NCI-H1092 (cell line): ENCODE data around the gene EIF4G3.
"Not testable (repeated sequence)": the region's sequence is repeated elsewhere in the genome, so short reads cannot be mapped to it uniquely, and the experiment has no call there.

Experiments used
- DNase-seq: peaks from one replicate; lab custom pipeline; 2025; lab: John Stamatoyannopoulos, UW

Gene EIF4G3

GRCh38 chr1:21188235-21188634, 11.5 kb upstream of the EIF4G3 start:
- DNase-seq, result no peak

GRCh38 chr1:21185221-21185731, 8.6 kb upstream of the EIF4G3 start:
- DNase-seq, result no peak

- no peak for DNase-seq
These were observed 7.6 kb upstream of the EIF4G3 start for GRCh38 chr1:21184276-21184675.

DNA sequence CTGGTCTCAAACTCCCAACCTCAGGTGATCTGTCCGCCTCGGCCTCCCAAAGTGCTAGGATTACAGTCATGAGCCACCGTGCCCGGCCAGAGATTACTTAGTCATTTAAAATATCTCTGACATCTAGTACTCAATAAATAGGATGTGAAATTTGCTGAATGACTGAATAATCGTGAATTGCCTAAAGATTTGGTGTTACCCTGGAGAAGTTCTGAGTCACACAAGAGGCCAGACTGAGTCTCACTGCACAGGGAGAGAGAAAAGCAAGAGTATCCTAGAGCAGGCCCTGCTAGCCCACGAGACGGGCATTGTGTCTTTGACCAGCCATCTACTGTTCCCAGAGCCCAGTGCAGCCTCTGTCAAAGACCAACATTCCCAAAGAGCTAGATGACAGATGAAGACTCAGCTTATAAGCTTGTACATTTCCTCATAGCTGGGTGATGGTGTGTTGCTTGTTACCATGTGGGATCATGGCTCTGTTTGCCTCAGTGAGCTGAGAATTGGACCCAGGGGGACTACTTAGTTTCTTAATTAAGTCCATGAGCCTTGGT, 5.6 kb upstream of the EIF4G3 start:
- DNase-seq, result no peak

DNA sequence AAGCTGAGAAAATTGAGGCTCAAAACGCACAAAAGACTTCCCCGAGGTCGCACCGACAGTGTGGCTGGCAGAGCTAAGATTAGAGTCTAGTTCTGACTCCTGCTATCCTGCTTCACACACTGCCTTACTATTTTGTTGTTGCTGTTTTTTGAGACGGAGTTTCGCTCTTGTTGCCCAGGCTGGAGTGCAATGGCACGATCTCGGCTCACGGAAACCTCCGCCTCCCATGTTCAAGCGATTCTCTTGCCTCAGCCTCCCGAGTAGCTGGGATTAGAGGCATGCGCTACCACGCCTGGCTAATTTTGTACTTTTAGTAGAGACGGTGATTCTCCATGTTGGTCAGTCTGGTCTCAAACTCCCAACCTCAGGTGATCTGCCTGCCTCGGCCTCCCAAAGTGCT, 1.6 kb upstream of the EIF4G3 start:
- DNase-seq, result not testable (repeated sequence)

DNA sequence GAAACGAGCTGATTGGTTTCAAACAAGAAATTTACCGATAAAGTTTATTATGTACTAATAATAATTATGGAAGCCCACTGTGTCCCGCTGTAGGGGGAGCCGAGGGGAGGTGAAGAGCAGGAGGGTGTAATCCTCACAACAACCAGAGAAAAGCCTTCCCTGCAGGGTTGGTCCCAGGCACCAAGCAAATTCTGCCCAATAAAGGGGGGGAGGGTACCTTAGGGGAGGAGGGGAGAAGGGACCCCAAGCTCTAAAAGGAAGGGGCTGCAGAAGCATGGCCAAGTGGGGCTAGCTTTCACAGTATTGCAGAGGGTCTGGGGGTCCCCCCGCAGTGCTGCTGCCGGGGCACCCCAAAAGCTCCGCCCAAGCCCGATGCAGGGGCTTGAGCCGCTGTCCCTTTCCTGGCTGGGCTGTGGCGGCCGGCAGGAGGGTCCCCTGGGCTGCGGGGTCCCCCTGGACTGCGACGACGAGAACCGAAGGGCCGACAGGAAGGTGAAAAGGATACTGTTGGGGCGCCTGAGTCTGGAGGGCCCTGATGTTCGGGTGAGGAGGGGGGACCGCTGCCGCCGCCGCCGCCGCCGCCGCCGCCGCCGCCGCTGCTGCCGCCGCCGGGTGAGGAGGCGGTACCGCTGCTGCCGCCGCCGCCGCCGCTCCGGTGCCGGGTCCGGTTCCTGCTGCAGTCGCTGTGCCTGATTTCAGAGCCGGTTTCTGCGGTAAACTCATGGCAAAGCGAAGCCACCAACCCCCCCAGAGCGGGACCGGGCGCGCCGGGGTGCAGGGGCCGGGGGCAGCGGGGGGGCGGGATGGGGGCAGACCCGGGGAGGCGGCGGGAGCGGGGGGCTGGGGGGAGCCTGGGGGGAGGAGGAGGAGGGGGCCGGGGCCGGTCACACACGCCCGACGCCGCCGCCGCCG, 771 bp downstream of the EIF4G3 start:
- DNase-seq, result peak; percentile 35

GRCh38 chr1:21175324-21175669, 1.4 kb downstream of the EIF4G3 start:
- DNase-seq, result no peak

- DNase-seq, result no peak
These were observed 1.9 kb downstream of the EIF4G3 start for GRCh38 chr1:21174654-21175323.

DNA sequence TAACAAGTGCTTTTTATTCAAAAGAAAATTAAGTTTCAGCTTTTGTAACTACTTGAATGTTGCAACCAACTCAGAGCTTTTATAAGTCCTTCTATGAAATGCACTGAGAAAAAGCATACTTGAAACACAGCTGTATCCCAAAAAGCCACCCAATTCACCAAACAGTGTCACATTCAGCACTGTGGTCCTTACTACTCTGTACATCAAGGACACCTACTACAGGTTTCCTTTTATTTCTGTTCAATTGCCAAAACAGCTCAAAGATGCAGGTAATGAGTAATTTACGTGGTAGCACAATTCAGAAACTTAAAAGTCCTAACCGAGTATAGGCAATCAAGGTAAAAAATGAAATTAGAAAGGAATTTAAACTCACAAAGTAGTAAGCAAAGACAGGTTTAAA, 2.5 kb downstream of the EIF4G3 start:
- no peak for DNase-seq

GRCh38 chr1:21173096-21173495, 3.6 kb downstream of the EIF4G3 start:
- DNase-seq, result not testable (repeated sequence)

GRCh38 chr1:21170837-21171236, 5.9 kb downstream of the EIF4G3 start:
- DNase-seq, result not testable (repeated sequence)

GRCh38 chr1:21168444-21168843, 8.3 kb downstream of the EIF4G3 start:
- no peak for DNase-seq

DNA sequence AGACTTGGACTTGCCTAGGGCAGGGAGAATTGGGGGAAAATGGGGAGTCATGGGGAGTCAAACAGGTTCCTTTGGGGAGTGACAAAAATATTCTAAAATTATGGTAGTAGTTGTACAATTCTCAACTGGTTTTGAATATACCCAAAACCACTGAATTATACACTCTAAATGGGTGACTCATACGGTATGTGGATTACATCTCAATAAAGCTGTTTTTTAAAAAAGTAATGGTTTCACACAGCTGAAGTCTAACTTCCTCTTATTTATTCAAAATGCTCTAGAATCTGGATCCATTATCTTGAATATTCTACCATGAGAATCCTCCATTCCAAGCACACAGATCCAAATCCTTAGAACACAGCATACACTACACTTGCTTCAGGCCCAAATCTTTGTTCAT, 11.1 kb downstream of the EIF4G3 start:
- no peak for DNase-seq

DNA sequence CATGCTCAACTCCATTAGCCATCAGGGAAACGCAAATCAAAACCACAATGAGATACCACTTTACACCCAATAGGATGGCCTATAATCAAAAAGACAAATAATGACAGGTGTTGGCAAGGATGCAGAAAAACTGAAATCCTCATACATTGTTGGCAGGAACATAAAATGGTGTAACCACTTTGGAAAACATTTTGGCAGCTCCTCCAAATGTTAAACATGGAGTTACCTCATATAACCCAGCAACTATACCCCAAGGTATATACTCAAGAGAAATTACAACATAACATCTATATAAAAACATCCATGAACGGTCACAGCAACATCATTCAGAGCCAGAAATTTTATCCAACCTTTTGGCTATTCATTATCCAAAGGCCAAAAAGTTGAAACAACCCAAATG, 11.6 kb downstream of the EIF4G3 start:
- DNase-seq, result no peak

GRCh38 chr1:21164266-21164665, 12.4 kb downstream of the EIF4G3 start:
- DNase-seq, result no peak

GRCh38 chr1:21162740-21163464, 13.8 kb downstream of the EIF4G3 start:
- DNase-seq, result no peak

DNA sequence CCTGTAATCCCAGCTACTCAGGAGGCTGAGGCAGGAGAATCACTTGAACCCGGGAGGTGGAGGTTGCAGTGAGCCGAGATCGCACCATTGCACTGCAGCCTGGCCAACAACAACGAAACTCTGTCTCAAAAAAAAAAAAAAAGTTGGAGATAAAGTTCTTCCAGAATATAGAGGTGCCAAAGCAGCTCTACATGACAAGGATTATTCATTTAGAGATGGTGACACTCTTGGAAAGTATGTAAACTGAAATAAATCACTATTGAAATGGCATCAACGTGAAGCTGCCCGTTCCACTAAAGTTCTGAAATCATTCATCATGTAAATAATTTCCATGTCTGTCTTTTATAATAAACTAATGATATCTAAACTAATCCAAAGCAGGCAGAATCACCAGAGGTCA, 14.9 kb downstream of the EIF4G3 start:
- no peak for DNase-seq

DNA sequence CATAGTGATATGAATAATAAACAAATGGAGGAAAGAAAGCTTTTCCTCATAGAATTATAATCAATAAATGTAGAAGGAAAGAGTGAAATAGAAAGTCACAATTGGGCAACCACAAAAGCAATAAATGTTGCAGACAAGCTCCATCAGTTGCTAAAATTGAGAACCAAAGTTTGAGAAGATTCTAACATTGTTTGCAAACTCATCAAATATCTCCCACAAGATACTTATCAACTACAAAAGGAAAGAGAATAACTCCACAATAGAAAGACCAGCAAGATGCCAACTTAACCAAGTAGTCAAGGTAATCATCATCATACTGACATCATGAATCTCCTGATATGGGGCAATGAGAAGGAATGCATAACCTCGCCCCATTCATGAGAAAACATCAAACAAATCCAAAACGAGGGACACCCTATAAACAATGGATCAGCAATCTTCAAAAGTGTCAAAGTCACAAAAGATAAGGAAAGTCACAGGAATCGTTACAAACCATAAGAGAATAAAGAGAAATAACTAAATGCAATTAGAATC, 16.4 kb downstream of the EIF4G3 start:
- DNase-seq, result no peak

DNA sequence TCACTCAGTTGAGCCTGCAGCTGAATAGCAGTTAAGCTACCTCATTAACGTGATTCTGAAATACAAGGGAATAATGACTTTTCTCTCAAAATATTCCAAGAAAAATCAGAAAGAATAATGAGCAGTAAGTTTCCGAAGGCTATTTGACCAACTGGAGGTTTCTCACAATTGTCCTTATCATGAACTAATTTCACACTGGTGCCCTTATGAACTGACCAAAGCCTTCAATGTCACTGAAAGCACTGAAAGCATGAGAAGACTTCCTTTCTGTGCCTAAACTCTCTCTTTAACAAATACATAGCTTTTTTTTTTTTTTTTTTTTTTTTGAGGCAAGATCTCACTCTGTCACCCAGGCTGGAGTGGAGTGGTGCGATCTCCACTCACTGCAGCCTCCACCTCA, 18.8 kb downstream of the EIF4G3 start:
- DNase-seq, result no peak

DNA sequence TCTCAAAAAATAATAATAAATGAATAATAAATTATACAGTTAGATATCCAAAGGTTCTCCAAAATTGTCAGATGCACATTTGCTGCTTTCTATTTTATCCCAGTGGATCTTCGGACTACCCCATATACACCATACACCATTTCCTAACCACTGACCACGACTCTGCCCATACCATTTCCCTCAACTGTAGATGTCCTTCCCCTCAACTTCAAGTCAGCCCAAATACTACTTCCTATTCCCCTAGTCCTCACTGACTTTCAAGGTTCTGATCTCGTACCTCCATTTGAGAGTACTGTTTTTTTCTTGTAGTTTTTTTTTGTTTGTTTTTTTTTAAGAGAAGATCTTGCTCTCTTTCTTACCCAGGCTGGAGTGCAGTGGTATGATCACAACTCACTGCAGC, 19.6 kb downstream of the EIF4G3 start:
- DNase-seq, result no peak

- no peak for DNase-seq
These were observed 20.7 kb downstream of the EIF4G3 start for GRCh38 chr1:21156019-21156418.

DNA sequence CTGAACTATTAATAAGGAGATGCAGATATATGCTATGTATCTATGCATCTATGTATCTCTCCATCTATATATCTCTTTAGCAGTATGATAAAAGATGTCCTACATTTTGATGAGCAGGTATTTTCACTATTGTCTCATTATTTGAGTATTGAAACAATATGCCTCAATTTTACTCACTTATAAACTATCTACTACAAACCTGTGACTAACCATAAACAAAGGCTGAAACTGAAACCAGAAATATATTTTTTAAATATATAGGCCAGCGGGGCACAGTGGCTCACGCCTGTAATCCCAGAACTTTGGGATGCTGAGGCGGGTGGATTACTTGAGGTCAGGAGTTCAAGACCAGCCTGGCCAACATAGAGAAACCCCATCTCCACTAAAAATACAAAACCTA, 22.0 kb downstream of the EIF4G3 start:
- no peak for DNase-seq
